IPS-18a (cell line): ENCODE measurements around the gene MOGAT3.

Experiments
- H3K27ac ChIP-seq: one replicate; pipeline ENCODE4 v1.5.1; 2013; ENCODE audit warnings: low read length
- H3K27me3 ChIP-seq: one replicate; pipeline ENCODE4 v1.6.1; 2013; ENCODE audit warnings: mild to moderate bottlenecking, low read length; ENCODE audit not compliant: control insufficient read depth, insufficient read depth
- H3K36me3 ChIP-seq: one replicate; pipeline ENCODE4 v1.6.1; 2013; ENCODE audit warnings: low read depth, low read length; ENCODE audit not compliant: control insufficient read depth
- H3K4me1 ChIP-seq: one replicate; pipeline ENCODE4 v1.6.1; 2013; ENCODE audit warnings: low read depth, low read length; ENCODE audit not compliant: control insufficient read depth
- H3K4me3 ChIP-seq: one replicate; pipeline ENCODE4 v1.5.1; 2013; ENCODE audit warnings: low read length
- H3K9ac ChIP-seq: one replicate; pipeline ENCODE4 v1.6.1; 2013; ENCODE audit warnings: mild to moderate bottlenecking, low read length, moderate library complexity
- H3K9me3 ChIP-seq: one replicate; pipeline ENCODE4 v1.6.1; 2013; ENCODE audit warnings: low read depth, low read length; ENCODE audit not compliant: control insufficient read depth

Gene MOGAT3

GRCh38 chr7:101239191-101239950 is 38.5 kb upstream of the MOGAT3 start:
- no peak overlapping the region for H3K4me3 ChIP-seq
- H3K27me3 ChIP-seq: no peaks in the 10 kb centered on the region
- peaks cover 4% of the 10 kb centered on the region for H3K4me1 ChIP-seq
- H3K36me3 ChIP-seq: peaks cover 4% of the 10 kb centered on the region
- no peaks in the 10 kb centered on the region for H3K9me3 ChIP-seq
- H3K9ac ChIP-seq: no peak overlapping the region
- no peak overlapping the region for H3K27ac ChIP-seq

- Histone ChIP-seq H3K4me1 (no peaks in the 10 kb centered on the region), H3K9me3 (no peaks in the 10 kb centered on the region), H3K36me3 (peaks cover 4% of the 10 kb centered on the region), H3K4me3 (no peak overlapping the region), H3K27me3 (no peaks in the 10 kb centered on the region), H3K27ac (no peak overlapping the region), H3K9ac (no peak overlapping the region)
Measured at GRCh38 chr7:101238226-101239182, 37.7 kb upstream of the MOGAT3 start.

GRCh38 chr7:101237206-101238067 is 36.6 kb upstream of the MOGAT3 start, which contains the start of gene CLDN15:
TSS of gene CLDN15 (minus strand) at chr7:101237802. CDS start at chr7:101237581, 221 bp downstream.
- Histone ChIP-seq H3K9me3 (no peaks in the 10 kb centered on the region), H3K36me3 (peaks cover 4% of the 10 kb centered on the region), H3K27me3 (no peaks in the 10 kb centered on the region), H3K27ac (no peak within 1 kb of the TSS), H3K9ac (no peak within 1 kb of the TSS), H3K4me3 (no peak within 1 kb of the TSS), H3K4me1 (peaks cover 4% of the 10 kb centered on the region)

- Histone ChIP-seq H3K27me3 (no peaks in the 10 kb centered on the region), H3K9me3 (no peaks in the 10 kb centered on the region), H3K36me3 (peaks cover 4% of the 10 kb centered on the region), H3K9ac (no peak overlapping the region), H3K4me1 (peaks cover 11% of the 10 kb centered on the region), H3K27ac (no peak overlapping the region), H3K4me3 (no peak overlapping the region)
Measured at GRCh38 chr7:101236292-101236835, 35.5 kb upstream of the MOGAT3 start.

- no peak overlapping the region for H3K9ac ChIP-seq
- H3K27ac ChIP-seq: no peak overlapping the region
- no peak overlapping the region for H3K4me3 ChIP-seq
- H3K27me3 ChIP-seq: no peaks in the 10 kb centered on the region
- peaks cover 11% of the 10 kb centered on the region for H3K4me1 ChIP-seq
- peaks cover 4% of the 10 kb centered on the region for H3K36me3 ChIP-seq
- H3K9me3 ChIP-seq: no peaks in the 10 kb centered on the region
Measured at GRCh38 chr7:101235522-101235921, 34.7 kb upstream of the MOGAT3 start.

- Histone ChIP-seq H3K36me3 (peaks cover 4% of the 10 kb centered on the region), H3K4me1 (peaks cover 11% of the 10 kb centered on the region), H3K9ac (no peak overlapping the region)
Measured at GRCh38 chr7:101235050-101235449, 34.2 kb upstream of the MOGAT3 start.

GRCh38 chr7:101234636-101235035 is 33.8 kb upstream of the MOGAT3 start:
- no peak overlapping the region for H3K27ac ChIP-seq
- H3K9me3 ChIP-seq: no peaks in the 10 kb centered on the region
- H3K27me3 ChIP-seq: no peaks in the 10 kb centered on the region
- H3K4me1 ChIP-seq: peaks cover 11% of the 10 kb centered on the region
- H3K36me3 ChIP-seq: peaks cover 4% of the 10 kb centered on the region
- H3K4me3 ChIP-seq: no peak overlapping the region
- H3K9ac ChIP-seq: no peak overlapping the region

More at GRCh38 chr7:101235050-101235449, 34.2 kb upstream of the MOGAT3 start:
- Histone ChIP-seq H3K9me3 (no peaks in the 10 kb centered on the region), H3K27me3 (no peaks in the 10 kb centered on the region), H3K27ac (no peak overlapping the region), H3K4me3 (no peak overlapping the region)

GRCh38 chr7:101233907-101234547 is 33.2 kb upstream of the MOGAT3 start:
- no peak overlapping the region for H3K9ac ChIP-seq
- H3K36me3 ChIP-seq: peaks cover 4% of the 10 kb centered on the region
- H3K4me1 ChIP-seq: peaks cover 11% of the 10 kb centered on the region
- H3K27me3 ChIP-seq: no peaks in the 10 kb centered on the region
- no peak overlapping the region for H3K27ac ChIP-seq
- H3K4me3 ChIP-seq: no peak overlapping the region
- H3K9me3 ChIP-seq: no peaks in the 10 kb centered on the region

GRCh38 chr7:101232141-101232850 is 31.5 kb upstream of the MOGAT3 start:
- peak overlapping the region; percentile 74 for H3K4me3 ChIP-seq
- H3K9ac ChIP-seq: peak overlapping the region; percentile 22
- H3K9me3 ChIP-seq: no peaks in the 10 kb centered on the region
- no peak overlapping the region for H3K27ac ChIP-seq
- peaks cover 11% of the 10 kb centered on the region for H3K4me1 ChIP-seq
- no peaks in the 10 kb centered on the region for H3K36me3 ChIP-seq
- H3K27me3 ChIP-seq: no peaks in the 10 kb centered on the region

- no peak overlapping the region for H3K9ac ChIP-seq
- peaks cover 2% of the 10 kb centered on the region for H3K36me3 ChIP-seq
- no peaks in the 10 kb centered on the region for H3K9me3 ChIP-seq
- H3K27me3 ChIP-seq: no peaks in the 10 kb centered on the region
- H3K27ac ChIP-seq: no peak overlapping the region
- H3K4me3 ChIP-seq: peak overlapping the region; percentile 74
- H3K4me1 ChIP-seq: peaks cover 11% of the 10 kb centered on the region
Measured at GRCh38 chr7:101231644-101232043, 30.8 kb upstream of the MOGAT3 start.
